GM23338 (cell line): Measurements from ENCODE around the gene KDM4E. TPM values are rescaled to one million over a fixed set of nuclear protein-coding genes. Genes with fewer than 3 reads are reported as not detected.

Experiments used
- ATAC-seq: fragments of 200-7000 bp; cut with Tn5 transposase; 3 replicates; pipeline ENCODE4 v1.9.1; 2020
- DNase-seq: peaks from one replicate; pipeline ENCODE4 v3.0.0-alpha.2; 2015; ENCODE audit warnings: low spot score
- H2AFZ ChIP-seq: fragments of 200-600 bp; sonication (generic); 2 replicates; pipeline ENCODE4 v1.8.0; 2016; ENCODE audit warnings: antibody characterized with exemption, mild to moderate bottlenecking, moderate library complexity
- H3F3A ChIP-seq: fragments of 200-600 bp; sonication (generic); replicated peaks from 2 replicates; pipeline ENCODE4 v1.8.0; 2017; ENCODE audit warnings: antibody characterized with exemption, mixed run types, low read depth
- H3K27ac ChIP-seq: fragments of 200-600 bp; sonication (generic); 2 replicates; pipeline ENCODE4 v1.6.1; 2016; ENCODE audit warnings: low read depth
- H3K27me3 ChIP-seq: fragments of 200-600 bp; sonication (generic); 2 replicates; pipeline ENCODE4 v1.8.0; 2016; ENCODE audit warnings: mild to moderate bottlenecking, mixed run types, moderate library complexity; ENCODE audit not compliant: insufficient read depth
- H3K36me3 ChIP-seq: fragments of 200-600 bp; sonication (generic); 2 replicates; pipeline ENCODE4 v1.8.0; 2016; ENCODE audit warnings: mild to moderate bottlenecking; ENCODE audit not compliant: insufficient read depth
- H3K4me1 ChIP-seq: fragments of 200-600 bp; sonication (generic); 2 replicates; pipeline ENCODE4 v1.8.0; 2016; ENCODE audit warnings: mild to moderate bottlenecking, moderate library complexity; ENCODE audit not compliant: insufficient read depth
- H3K4me2 ChIP-seq: fragments of 200-600 bp; sonication (generic); 2 replicates; pipeline ENCODE4 v1.7.1; 2017; ENCODE audit warnings: mixed run types
- H3K4me3 ChIP-seq: fragments of 200-600 bp; sonication (generic); 2 replicates; pipeline ENCODE4 v1.6.1; 2016; ENCODE audit warnings: mixed run types
- H3K79me2 ChIP-seq: fragments of 200-600 bp; sonication (generic); replicated peaks from 2 replicates; pipeline ENCODE4 v1.8.0; 2017; ENCODE audit warnings: mild to moderate bottlenecking; ENCODE audit not compliant: insufficient read depth
- H3K9me2 ChIP-seq: fragments of 200-600 bp; sonication (generic); 2 replicates; pipeline ENCODE4 v1.8.0; 2017; ENCODE audit not compliant: insufficient read depth
- H4K20me1 ChIP-seq: fragments of 200-600 bp; sonication (generic); replicated peaks from 2 replicates; pipeline ENCODE4 v1.8.0; 2017; ENCODE audit warnings: mild to moderate bottlenecking; ENCODE audit not compliant: insufficient read depth
- H3K27ac Mint-ChIP-seq: 2 replicates; pipeline ENCODE4 v1.8.0; 2020; ENCODE audit warnings: inconsistent platforms, mild to moderate bottlenecking, moderate library complexity, mixed read lengths
- H3K27me3 Mint-ChIP-seq: 3 replicates; pipeline ENCODE4 v1.8.0; 2022; ENCODE audit warnings: low read depth, mild to moderate bottlenecking, moderate library complexity, mixed read lengths, inconsistent platforms; ENCODE audit not compliant: insufficient read depth, poor library complexity
- H3K36me3 Mint-ChIP-seq: 3 replicates; pipeline ENCODE4 v1.8.0; 2021; ENCODE audit warnings: low read depth, mild to moderate bottlenecking, inconsistent platforms, moderate library complexity, mixed read lengths
- H3K4me1 Mint-ChIP-seq: 3 replicates; pipeline ENCODE4 v1.8.0; 2020; ENCODE audit warnings: mild to moderate bottlenecking, inconsistent platforms, mixed read lengths
- H3K4me3 Mint-ChIP-seq: 3 replicates; pipeline ENCODE4 v1.8.0; 2021; ENCODE audit warnings: moderate library complexity, mild to moderate bottlenecking, inconsistent platforms, mixed read lengths
- H3K9me3 Mint-ChIP-seq: 3 replicates; pipeline ENCODE4 v1.8.0; 2020; ENCODE audit warnings: moderate library complexity, mild to moderate bottlenecking, inconsistent platforms, mixed read lengths
- CREB1 ChIP-seq: fragments of 250-450 bp; sonication (Bioruptor Pico); IDR thresholded peaks from 2 replicates; pipeline ENCODE4 v1.5.0; 2020; ENCODE audit warnings: low read depth, mild to moderate bottlenecking, moderate library complexity
- ETS1 ChIP-seq: IDR thresholded peaks from 2 replicates; pipeline ENCODE4 v1.6.1; 2016; ENCODE audit warnings: antibody characterized with exemption
- EZH2 ChIP-seq: fragments of 200-600 bp; sonication (generic); IDR thresholded peaks from one replicate; pipeline ENCODE4 v1.8.0; 2017; ENCODE audit warnings: antibody characterized with exemption, mild to moderate bottlenecking, low read depth; ENCODE audit not compliant: unreplicated experiment
- EZH2phosphoT487 ChIP-seq: fragments of 200-600 bp; sonication (generic); IDR thresholded peaks from one replicate; pipeline ENCODE4 v1.8.1; 2018; ENCODE audit warnings: antibody characterized with exemption; ENCODE audit not compliant: unreplicated experiment
- JUNB ChIP-seq: IDR thresholded peaks from one replicate; pipeline ENCODE4 v1.6.1; 2016; ENCODE audit warnings: antibody characterized with exemption; ENCODE audit not compliant: unreplicated experiment
- NANOG ChIP-seq: IDR thresholded peaks from 2 replicates; pipeline ENCODE4 v1.6.1; 2016; ENCODE audit warnings: antibody characterized with exemption, borderline replicate concordance
- POLR2AphosphoS5 ChIP-seq: IDR thresholded peaks from 2 replicates; pipeline ENCODE4 v1.6.1; 2016; ENCODE audit warnings: antibody characterized with exemption, low read depth
- STAT1 ChIP-seq: IDR thresholded peaks from one replicate; pipeline ENCODE4 v1.6.1; 2016; ENCODE audit warnings: antibody characterized with exemption; ENCODE audit not compliant: unreplicated experiment
- ZNF114 ChIP-seq: fragments of 250-450 bp; sonication (Bioruptor Pico); IDR thresholded peaks from 2 replicates; pipeline ENCODE4 v1.5.0; 2020; ENCODE audit warnings: mild to moderate bottlenecking, moderate library complexity
- ZNF331 ChIP-seq: fragments of 250-450 bp; sonication (Bioruptor Pico); IDR thresholded peaks from 2 replicates; pipeline ENCODE4 v1.5.0; 2020; ENCODE audit warnings: low read depth, mild to moderate bottlenecking, moderate library complexity
- polyA plus RNA-seq: library from polyadenylated mRNA; unstranded; fragments of >200 nt; fragmentation: Nextera tagmentation; extraction: Ambion mirVana; gene quantifications from 2 replicates; pipeline ENCODE4 v1.2.1, GENCODE V29; 2016
- total RNA-seq: library from RNA; depleted of rRNA; stranded (reverse); fragments of >200 nt; shearing (Covaris generic); gene quantifications from 2 replicates; pipeline ENCODE4 v1.2.3, GENCODE V29; 2014
- TF ChIP-seq, protein P1 (sequence below), 2 experiments: fragments of 200-600 bp in 1 of 2; sonication (generic) in 1 of 2; conservative IDR thresholded peaks; 2 replicates each; pipeline versions ENCODE4 v1.5.1 to v1.6.1; 2016 to 2017; ENCODE audit warnings: antibody characterized with exemption in 2 of 2, low read depth in 2 of 2, mild to moderate bottlenecking in 2 of 2, moderate library complexity in 1 of 2
- TF ChIP-seq, protein P2 (sequence below): IDR thresholded peaks from one replicate; pipeline ENCODE4 v1.6.1; 2018; ENCODE audit warnings: antibody characterized with exemption; ENCODE audit not compliant: unreplicated experiment
- TF ChIP-seq, protein P3 (sequence below): fragments of 250-450 bp; sonication (Bioruptor Pico); IDR thresholded peaks from 2 replicates; pipeline ENCODE4 v1.5.0; 2020; ENCODE audit warnings: mild to moderate bottlenecking, moderate library complexity

KDM4E gene
- total and polyA plus RNA-seq, 2 experiments from 2014 or later, result not detected

- H3K36me3 ChIP-seq, result no peaks in the 10 kb centered on the region
- 0 out of 2 replicates have a peak, but pooled peaks cover 3% of the 10 kb centered on the region for H3K9me2 ChIP-seq
- no peak overlapping the region for H3K4me3 Mint-ChIP-seq
Measured at GRCh38 chr11:95070471-95070870, 45.4 kb downstream of the KDM4E start.

More at GRCh38 chr11:95070471-95070870, 45.4 kb downstream of the KDM4E start:
- Histone ChIP-seq H3F3A (peaks cover 6% of the 10 kb centered on the region), H4K20me1 (no peaks in the 10 kb centered on the region), H3K27me3 (no peaks in the 10 kb centered on the region), H3K4me3 (no peak overlapping the region), H3K4me2 (no peak overlapping the region), H3K27ac (no peak overlapping the region), H2AFZ (no peak overlapping the region), H3K4me1 (peaks cover 10% of the 10 kb centered on the region), H3K79me2 (peaks cover 8% of the 10 kb centered on the region; the same call in 1 of the 2 replicates)
- Mint-ChIP-seq H3K9me3 (no peaks in the 10 kb centered on the region; the same call in 2 of the 3 replicates), H3K27ac (no peak overlapping the region), H3K4me1 (peaks cover 13% of the 10 kb centered on the region), H3K27me3 (peaks cover 13% of the 10 kb centered on the region), H3K36me3 (peaks cover 9% of the 10 kb centered on the region; the same call in 1 of the 3 replicates)
- no peak for DNase-seq
- ATAC-seq, result no peak
- TF ChIP-seq ZNF114 (no peak), ETS1 (no peak), EZH2 (no peak), STAT1 (no peak), NANOG (no peak), ZNF331 (CRISPR knock-in tag) (no peak), EZH2phosphoT487 (no peak), CREB1 (no peak), POLR2AphosphoS5 (no peak), JUNB (no peak)
- TF ChIP-seq, protein P1, sequence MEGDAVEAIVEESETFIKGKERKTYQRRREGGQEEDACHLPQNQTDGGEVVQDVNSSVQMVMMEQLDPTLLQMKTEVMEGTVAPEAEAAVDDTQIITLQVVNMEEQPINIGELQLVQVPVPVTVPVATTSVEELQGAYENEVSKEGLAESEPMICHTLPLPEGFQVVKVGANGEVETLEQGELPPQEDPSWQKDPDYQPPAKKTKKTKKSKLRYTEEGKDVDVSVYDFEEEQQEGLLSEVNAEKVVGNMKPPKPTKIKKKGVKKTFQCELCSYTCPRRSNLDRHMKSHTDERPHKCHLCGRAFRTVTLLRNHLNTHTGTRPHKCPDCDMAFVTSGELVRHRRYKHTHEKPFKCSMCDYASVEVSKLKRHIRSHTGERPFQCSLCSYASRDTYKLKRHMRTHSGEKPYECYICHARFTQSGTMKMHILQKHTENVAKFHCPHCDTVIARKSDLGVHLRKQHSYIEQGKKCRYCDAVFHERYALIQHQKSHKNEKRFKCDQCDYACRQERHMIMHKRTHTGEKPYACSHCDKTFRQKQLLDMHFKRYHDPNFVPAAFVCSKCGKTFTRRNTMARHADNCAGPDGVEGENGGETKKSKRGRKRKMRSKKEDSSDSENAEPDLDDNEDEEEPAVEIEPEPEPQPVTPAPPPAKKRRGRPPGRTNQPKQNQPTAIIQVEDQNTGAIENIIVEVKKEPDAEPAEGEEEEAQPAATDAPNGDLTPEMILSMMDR (conservative IDR thresholded peaks at IDR 0.05; ENCODE audit: low read depth in 2 of 2), result no peak
- TF ChIP-seq, protein P2, sequence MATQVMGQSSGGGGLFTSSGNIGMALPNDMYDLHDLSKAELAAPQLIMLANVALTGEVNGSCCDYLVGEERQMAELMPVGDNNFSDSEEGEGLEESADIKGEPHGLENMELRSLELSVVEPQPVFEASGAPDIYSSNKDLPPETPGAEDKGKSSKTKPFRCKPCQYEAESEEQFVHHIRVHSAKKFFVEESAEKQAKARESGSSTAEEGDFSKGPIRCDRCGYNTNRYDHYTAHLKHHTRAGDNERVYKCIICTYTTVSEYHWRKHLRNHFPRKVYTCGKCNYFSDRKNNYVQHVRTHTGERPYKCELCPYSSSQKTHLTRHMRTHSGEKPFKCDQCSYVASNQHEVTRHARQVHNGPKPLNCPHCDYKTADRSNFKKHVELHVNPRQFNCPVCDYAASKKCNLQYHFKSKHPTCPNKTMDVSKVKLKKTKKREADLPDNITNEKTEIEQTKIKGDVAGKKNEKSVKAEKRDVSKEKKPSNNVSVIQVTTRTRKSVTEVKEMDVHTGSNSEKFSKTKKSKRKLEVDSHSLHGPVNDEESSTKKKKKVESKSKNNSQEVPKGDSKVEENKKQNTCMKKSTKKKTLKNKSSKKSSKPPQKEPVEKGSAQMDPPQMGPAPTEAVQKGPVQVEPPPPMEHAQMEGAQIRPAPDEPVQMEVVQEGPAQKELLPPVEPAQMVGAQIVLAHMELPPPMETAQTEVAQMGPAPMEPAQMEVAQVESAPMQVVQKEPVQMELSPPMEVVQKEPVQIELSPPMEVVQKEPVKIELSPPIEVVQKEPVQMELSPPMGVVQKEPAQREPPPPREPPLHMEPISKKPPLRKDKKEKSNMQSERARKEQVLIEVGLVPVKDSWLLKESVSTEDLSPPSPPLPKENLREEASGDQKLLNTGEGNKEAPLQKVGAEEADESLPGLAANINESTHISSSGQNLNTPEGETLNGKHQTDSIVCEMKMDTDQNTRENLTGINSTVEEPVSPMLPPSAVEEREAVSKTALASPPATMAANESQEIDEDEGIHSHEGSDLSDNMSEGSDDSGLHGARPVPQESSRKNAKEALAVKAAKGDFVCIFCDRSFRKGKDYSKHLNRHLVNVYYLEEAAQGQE, result no peak
- TF ChIP-seq, protein P3, sequence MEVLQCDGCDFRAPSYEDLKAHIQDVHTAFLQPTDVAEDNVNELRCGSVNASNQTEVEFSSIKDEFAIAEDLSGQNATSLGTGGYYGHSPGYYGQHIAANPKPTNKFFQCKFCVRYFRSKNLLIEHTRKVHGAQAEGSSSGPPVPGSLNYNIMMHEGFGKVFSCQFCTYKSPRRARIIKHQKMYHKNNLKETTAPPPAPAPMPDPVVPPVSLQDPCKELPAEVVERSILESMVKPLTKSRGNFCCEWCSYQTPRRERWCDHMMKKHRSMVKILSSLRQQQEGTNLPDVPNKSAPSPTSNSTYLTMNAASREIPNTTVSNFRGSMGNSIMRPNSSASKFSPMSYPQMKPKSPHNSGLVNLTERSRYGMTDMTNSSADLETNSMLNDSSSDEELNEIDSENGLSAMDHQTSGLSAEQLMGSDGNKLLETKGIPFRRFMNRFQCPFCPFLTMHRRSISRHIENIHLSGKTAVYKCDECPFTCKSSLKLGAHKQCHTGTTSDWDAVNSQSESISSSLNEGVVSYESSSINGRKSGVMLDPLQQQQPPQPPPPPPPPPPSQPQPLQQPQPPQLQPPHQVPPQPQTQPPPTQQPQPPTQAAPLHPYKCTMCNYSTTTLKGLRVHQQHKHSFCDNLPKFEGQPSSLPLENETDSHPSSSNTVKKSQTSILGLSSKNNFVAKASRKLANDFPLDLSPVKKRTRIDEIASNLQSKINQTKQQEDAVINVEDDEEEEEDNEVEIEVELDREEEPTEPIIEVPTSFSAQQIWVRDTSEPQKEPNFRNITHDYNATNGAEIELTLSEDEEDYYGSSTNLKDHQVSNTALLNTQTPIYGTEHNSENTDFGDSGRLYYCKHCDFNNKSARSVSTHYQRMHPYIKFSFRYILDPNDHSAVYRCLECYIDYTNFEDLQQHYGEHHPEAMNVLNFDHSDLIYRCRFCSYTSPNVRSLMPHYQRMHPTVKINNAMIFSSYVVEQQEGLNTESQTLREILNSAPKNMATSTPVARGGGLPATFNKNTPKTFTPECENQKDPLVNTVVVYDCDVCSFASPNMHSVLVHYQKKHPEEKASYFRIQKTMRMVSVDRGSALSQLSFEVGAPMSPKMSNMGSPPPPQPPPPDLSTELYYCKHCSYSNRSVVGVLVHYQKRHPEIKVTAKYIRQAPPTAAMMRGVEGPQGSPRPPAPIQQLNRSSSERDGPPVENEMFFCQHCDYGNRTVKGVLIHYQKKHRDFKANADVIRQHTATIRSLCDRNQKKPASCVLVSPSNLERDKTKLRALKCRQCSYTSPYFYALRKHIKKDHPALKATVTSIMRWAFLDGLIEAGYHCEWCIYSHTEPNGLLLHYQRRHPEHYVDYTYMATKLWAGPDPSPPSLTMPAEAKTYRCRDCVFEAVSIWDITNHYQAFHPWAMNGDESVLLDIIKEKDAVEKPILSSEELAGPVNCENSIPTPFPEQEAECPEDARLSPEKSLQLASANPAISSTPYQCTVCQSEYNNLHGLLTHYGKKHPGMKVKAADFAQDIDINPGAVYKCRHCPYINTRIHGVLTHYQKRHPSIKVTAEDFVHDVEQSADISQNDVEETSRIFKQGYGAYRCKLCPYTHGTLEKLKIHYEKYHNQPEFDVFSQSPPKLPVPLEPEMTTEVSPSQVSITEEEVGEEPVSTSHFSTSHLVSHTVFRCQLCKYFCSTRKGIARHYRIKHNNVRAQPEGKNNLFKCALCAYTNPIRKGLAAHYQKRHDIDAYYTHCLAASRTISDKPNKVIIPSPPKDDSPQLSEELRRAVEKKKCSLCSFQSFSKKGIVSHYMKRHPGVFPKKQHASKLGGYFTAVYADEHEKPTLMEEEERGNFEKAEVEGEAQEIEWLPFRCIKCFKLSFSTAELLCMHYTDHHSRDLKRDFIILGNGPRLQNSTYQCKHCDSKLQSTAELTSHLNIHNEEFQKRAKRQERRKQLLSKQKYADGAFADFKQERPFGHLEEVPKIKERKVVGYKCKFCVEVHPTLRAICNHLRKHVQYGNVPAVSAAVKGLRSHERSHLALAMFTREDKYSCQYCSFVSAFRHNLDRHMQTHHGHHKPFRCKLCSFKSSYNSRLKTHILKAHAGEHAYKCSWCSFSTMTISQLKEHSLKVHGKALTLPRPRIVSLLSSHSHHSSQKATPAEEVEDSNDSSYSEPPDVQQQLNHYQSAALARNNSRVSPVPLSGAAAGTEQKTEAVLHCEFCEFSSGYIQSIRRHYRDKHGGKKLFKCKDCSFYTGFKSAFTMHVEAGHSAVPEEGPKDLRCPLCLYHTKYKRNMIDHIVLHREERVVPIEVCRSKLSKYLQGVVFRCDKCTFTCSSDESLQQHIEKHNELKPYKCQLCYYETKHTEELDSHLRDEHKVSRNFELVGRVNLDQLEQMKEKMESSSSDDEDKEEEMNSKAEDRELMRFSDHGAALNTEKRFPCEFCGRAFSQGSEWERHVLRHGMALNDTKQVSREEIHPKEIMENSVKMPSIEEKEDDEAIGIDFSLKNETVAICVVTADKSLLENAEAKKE, result no peak
